ENCODE data around the gene FILIP1.
"Not testable (repeated sequence)": the region's sequence is repeated elsewhere in the genome, so short reads cannot be mapped to it uniquely, and the experiment has no call there.

The FILIP1 gene

DNA sequence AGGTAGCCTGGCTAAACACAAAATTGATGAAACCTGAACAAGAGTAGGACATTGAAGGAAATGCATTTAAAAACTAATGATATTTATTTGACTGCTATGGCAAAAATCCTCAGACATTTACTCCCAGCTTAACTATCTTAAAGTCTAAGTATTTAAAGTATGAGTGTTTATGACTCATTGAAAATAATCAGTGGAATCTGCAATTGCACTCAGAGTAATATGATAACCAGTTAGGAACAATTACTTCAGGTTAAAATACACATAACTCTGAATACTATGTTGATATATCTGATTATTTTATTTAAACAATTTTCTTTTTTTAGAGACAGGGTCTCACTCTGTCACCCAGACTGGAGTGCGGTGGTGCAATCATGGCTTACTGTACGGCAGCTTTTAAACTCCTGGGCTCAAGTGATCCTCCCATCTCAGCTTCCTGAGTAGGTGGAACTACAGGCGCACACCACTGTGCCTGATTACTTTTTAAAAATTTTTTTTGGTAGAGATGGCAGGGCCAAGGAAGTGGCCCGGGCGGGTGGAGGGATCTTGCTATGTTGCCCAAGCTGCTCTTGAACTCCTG is 43.9 kb downstream of the FILIP1 start:
- DNase-seq (ENCODE audit: low read depth), result no peak

DNA sequence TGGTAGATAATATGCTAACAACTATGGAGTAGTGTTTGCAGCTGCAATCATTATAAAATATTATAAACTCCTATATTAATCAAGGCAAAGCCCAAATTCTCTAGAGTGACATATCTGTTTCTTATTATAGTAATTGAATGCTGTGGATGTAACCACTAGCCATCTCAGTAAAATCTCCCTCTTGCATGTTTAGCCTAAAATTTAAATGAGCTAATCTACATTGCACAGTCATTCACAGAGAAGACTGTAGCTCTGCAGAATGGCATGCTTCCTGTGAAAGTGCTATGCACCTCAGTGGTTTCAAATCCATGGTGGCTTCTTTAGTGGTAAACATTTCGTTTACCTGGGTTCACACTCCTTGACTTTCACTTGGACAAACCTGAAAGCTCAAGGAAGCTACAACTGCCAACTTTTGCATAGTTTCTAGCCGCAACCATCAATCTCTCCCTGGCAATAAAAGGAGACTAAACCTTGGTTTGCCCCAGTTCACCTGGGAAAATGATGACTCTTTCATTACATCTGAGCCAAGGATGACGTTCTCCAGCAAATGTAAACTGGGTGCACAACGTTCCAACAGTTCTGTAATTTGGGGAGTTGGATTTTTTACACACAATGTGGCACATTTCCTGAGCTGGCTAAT is 47.2 kb downstream of the FILIP1 start:
- DNase-seq (ENCODE audit: low read depth), result no peak

DNA sequence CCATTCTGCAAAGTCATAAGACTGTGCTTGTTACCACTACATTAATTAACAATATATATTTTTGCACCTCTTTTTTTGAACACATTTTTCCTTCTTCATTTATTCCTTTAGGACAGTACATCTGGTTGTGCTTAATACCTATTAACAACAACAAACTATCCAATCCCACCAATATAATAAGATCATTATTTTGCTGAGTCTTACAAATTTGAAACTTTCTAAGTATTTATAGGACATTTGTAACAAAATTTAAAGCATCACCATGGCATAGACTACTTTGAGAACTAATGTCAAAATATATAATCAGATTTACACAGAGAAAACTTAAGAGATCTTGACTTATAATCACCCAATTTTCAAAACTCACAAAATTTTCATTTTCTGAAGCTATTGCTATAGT is 47.9 kb downstream of the FILIP1 start:
- no peak for DNase-seq (ENCODE audit: low read depth)

DNA sequence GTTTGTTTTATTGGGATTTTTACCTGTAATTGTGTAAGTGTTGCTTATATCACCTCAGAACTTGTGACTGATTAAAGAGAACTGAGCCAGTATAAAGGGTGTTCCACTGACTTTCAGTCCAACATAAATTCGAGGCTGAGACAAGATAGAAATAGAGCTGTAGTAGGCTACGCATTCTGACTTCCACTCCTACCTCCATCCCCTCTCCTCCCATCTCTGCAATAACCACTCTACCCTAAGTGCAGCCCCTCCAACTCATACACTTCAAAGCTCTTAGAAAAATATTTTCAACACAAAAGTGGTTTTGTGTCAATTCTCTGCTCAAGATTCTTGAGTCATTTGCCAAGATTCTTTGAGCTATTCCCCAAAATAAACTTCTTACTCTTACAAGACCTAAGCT is 48.7 kb downstream of the FILIP1 start:
- DNase-seq (ENCODE audit: low read depth), result no peak

DNA sequence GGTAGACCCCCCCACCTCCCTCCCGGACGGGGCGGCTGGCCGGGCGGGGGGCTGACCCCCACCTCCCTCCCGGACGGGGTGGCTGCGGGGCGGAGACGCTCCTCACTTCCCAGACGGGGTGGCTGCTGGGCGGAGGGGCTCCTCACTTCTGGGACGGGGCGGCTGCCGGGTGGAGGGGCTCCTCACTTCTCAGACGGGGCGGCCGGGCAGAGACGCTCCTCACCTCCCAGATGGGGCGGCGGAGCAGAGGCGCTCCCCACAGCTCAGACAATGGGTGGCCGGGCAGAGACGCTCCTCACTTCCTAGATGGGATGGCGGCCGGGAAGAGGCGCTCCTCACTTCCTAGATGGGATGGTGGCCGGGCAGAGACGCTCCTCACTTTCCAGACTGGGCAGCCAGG is 51.7 kb downstream of the FILIP1 start:
- DNase-seq (ENCODE audit: low read depth), result not testable (repeated sequence)

DNA sequence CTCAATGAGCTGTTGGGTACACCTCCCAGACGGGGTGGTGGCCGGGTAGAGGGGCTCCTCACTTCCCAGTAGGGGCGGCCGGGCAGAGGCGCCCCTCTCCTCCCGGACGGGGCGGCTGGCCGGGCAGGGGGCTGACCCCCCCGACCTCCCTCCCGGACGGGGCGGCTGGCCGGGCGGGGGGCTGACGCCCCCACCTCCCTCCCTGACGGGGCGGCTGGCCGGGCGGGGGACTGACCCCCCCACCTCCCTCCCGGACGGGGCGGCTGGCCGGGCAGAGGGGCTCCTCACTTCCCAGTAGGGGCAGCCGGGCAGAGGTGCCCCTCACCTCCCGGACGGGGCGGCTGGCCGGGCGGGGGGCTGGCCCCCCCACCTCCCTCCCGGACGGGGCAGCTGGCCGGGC is 52.1 kb downstream of the FILIP1 start:
- not testable (repeated sequence) for DNase-seq (ENCODE audit: low read depth)

DNA sequence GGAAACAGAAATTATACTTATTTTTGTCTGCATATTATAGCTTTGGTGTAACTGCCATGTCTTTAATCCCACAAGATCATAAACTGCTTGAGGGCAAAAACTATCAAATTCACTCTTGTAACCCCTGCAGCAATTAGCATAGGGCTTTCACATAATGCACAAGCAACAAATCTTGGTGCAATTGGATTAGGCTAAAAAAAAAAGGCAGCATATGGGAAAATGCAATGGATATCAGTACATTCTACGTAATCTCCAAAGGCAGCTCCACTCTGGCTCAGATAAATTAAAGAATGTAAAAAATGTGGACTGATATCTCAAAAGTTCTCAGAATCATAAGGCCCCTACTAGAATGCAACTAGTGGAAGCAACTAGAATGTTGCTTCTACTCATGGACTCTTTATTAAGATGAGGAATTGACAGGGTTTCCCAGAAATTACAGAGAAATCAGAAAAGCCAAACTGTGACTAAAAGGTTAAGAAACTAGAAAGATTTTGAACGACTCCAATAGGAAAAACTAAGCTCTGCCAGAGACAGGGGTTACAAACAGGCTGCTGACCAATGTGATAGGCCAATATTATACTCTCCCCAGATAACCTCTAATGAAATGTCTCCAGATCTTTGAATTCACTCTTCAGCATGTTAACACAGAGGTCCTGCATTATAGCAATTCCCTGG is 55.0 kb downstream of the FILIP1 start:
- no peak for DNase-seq (ENCODE audit: low read depth)

DNA sequence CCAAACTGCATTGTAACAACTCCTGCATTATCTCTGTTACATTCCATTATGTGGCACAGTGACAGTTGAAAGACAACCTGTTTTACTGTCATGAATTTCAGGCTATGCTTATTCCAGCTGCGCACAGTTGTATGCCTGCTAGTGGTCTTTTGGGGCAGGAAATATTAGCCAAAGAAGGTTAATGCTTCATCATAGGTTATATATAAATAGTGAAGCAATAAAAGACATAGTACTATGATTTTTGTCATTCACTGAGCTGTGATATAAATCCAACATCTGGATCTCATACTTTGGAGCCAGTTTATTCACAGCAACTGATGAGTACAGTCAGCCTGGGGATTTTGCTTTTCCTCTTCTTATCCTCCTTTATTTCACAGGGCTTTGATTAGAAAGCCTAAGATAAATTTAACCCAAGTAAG is 55.6 kb downstream of the FILIP1 start:
- no peak for DNase-seq (ENCODE audit: low read depth)

DNA sequence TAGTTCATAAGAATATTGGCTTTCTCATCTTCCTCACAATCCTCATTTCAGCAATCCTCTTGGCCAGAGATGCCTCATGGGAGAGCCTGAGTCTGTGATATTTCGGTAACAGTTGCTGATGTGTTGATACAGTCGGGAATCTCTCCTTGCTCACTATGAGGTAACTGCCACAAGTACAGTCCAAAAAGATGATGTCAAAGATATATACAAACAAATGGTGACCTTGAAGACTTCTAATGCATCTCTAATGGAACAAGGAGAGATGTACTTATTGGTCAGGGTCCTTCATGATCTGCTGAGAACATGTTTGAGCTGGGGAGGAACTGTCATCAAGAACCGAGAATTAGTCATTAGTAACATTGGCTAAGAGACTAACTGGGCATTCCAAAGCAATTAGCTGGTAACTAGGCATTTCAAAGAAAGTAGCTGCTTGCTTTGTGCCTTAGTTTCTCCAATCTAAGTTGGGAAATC is 56.1 kb downstream of the FILIP1 start:
- DNase-seq (ENCODE audit: low read depth), result no peak

DNA sequence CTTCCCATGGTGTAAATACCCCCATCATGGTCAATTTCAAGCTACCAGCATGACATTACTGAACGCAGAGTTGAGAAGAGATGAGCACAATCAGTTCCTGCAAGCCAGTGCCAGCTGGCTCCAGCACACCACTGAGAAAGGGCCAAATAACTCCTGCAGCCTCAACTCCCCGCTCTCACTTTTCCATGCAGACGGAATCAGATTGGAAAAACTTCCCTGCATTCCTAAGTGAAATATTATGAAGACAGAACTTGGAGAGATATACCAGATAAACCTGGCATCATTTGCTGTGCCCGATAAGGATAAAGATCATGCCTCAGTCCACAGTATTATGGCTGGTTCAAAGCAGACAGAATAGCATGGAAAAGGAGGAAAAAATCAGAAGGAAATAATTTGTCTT is 56.7 kb downstream of the FILIP1 start:
- no peak for DNase-seq (ENCODE audit: low read depth)

DNA sequence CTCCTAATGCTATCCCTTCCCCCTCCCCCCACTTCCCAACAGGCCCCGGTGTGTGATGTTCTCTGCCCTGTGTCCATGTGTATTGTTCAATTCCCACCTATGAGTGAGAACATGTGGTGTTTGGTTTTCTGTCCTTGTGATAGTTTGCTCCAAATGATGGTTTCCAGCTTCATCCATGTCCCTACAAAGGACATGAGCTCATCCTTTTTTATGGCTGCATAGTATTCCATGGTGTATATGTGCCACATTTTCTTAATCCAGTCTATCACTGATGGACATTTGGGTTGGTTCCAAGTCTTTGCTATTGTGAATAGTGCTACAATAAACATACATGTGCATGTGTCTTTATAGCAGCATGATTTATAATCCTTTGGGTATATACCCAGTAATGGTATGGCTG is 60.8 kb downstream of the FILIP1 start:
- not testable (repeated sequence) for DNase-seq (ENCODE audit: low read depth)

DNA sequence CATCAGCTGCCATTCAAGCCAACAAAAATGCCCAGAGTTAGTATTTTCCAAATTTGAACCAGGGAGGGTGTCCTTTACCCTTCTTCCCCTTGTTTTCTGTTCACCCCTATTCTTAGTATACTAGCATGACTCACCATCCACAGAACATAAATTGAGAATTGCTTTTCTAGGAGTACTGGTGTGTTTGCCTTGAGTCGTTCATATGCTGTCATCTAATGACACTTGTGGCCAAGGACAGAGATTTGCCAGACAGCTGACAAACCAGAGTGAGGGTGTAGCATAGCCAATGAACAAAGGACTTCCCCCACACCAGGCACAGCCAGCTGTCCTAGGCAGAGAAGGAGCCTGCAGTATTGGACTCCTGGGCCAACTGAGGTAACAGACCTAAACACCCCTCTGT is 62.2 kb downstream of the FILIP1 start:
- DNase-seq (ENCODE audit: low read depth), result no peak

DNA sequence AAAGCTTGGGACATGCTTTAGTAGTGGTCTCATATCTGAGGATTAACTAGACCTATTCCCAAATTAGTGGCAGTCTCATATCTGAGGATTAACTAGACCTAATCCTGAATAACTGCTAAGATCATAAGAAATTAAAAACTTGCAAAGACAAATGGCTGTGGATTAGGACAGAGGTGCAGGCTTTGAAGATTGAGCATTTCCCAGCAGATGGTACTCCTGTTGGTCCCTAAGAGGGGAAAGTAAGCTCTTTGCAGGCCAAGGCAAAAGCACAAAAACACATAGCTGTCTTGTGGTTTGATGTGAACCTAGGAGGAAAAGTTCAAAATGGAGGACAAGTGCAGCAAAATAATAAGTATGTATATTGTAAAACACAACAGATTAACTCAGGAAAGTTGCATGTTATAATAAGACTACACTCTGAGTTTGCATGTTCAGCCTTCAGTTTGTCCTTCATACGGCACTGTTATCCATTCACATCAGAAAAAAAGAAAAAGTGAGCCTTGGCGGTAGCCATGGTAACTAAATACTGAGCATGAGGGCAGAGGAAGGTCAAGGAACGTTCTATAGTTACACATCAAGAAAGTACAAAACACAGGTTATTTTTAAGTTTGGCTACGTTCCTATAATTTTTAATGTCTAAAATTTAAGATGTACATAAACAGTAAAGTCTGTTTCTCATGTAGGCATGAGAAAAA is 62.8 kb downstream of the FILIP1 start:
- DNase-seq (ENCODE audit: low read depth), result no peak

DNA sequence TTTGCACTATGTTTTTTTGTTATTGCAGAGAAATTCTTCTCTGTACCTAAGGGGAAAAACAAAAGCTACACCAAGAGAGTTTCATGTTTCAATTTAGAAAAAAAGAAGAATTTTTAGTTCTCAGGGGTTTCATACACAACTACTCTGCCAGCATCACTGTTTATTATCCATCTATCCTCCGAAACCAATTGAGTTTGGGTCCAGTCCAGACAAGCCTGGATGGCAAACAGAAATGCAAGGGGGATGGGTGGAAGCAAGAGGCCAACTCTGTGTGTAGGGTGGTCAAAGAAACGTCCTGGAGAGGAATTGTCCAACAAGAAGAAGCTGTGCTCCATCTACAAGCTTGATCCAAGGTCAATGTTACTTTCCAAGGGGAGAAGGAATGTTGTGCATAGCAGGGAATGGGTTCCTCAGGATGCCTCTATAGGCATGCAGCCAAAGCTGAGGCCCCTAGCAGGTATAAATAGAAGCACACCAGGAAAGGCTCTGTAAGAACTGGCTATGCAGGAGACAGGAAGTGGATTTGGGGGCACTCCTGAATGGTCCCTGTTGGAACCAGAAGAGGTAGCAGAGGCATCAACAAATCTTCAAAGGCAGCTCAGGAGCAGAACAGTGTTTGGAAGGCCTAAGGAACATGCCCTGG is 64.4 kb downstream of the FILIP1 start:
- no peak for DNase-seq (ENCODE audit: low read depth)

DNA sequence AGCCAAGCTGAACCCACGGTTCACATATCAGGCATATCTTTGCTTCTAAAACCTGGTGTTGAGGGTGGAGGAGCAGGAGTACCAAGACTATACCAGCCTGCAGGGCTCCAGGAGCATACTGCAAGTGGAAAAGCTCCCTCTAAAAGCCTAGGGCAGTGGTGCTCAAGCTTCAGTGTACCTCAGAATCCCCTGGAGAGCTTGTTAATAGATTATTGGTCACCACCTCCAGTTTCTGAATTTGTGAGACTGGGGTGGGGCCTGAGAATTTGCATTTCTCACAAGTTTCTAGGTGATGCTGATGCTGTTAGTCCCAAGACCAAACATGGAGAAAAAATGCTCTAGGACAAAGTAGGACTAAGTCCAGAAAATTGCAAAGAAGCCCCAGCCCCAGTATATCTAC is 65.4 kb downstream of the FILIP1 start:
- DNase-seq (ENCODE audit: low read depth), result no peak

DNA sequence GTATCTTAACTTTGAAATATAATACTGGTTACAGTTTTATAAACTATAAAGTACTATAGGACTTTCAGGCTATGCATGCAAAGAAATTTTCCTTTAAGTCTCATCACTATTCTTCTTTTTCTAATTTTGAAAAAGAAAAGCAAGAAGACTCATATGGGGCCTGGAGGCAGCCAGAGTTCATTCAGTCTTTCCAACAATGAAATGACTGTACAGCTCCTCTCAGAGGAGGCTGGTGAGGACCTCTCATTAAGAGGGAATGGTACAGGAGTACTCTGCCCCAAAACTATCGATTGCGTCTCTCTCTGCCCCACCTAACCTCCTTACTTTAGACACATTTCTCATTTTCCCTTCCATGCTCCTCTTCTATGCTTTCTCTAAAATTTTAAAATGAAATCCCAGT is 66.3 kb downstream of the FILIP1 start:
- DNase-seq (ENCODE audit: low read depth), result no peak

DNA sequence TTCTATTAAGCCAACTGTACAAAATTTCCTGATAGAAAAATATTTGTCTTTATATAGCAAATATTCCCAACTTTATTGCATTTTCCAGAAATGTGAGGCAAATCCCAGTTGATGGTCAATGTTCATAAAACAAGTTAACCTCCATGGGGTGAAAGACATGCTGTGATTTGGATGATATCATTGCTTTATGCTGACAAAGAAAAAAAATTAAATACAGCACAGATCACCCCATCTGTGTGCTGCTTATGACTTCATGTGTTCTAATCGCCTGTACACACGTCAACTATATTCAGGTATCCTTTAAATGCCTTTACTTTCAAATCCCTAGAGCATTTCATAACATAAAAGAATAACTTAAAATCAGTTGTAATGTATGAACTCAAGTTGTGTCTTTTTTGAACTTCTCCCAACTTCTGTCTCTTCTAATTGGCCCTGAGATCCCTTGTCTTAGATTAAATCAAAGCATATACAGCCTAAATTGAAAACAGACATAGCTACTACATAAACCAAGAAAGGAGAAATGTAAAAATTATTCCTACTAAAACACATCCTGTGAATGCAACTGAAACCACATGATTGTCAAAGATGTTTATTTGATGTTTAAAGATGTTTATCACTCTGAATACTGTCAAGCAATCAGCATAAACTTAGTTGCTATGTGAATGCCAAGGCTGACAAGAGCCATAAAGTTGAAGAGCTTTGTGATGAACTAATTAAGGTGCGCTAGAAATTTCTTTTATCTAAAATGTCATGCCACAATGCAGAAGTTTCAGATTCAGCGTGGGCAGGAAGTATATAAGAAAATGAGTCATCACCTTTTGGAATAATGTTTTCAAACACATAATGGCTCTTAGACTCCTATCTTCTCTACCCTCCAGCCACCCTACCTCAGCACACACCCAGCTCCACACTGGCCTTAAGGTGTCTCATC is 68.7 kb downstream of the FILIP1 start:
- DNase-seq (ENCODE audit: low read depth), result no peak

DNA sequence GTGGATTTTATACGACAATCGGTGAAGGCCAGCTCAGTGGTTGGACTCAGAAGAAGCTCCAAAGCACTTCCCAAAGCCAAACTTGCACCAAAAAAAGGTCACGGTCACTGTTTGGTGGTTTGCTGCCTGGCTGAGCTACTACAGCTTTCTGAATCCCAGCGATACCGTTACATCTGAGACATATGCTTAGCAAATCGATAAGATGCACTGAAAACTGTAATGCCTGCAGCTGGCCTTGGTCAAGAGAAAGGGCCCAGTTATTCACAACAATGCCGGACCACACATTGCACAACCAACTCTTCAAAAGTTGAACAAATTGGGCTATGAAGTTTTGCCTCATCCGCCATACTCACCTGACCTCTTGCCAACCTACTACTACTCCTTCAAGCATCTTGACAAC is 70.2 kb downstream of the FILIP1 start:
- no peak for DNase-seq (ENCODE audit: low read depth)

DNA sequence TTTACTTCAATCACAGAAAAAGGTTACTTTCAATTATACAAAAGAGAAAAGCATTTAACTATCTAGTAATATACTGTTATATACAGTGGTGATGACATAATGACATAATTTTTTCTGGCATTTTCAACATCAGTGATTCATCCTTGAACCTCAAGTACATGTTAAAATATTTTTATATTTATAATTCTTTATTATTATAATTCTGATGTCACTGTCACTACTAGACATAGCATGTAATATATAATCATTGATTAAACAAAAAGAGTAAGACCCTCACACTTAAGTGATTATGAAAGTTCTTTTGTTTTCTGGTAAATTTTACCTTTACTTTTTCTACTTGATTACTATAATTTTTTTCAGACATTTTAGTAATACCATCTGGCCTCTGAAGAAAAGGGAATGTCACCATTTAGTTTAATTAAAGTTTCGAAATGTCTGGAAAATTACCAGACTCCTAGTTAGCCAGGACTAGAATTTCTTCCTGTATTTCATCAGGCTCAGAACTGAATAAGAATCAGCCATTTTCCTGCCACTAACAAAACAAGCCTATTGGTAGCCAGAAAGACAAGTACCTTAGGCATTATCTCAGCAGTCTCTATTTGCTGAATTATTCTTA is 71.5 kb downstream of the FILIP1 start:
- DNase-seq (ENCODE audit: low read depth), result no peak

DNA sequence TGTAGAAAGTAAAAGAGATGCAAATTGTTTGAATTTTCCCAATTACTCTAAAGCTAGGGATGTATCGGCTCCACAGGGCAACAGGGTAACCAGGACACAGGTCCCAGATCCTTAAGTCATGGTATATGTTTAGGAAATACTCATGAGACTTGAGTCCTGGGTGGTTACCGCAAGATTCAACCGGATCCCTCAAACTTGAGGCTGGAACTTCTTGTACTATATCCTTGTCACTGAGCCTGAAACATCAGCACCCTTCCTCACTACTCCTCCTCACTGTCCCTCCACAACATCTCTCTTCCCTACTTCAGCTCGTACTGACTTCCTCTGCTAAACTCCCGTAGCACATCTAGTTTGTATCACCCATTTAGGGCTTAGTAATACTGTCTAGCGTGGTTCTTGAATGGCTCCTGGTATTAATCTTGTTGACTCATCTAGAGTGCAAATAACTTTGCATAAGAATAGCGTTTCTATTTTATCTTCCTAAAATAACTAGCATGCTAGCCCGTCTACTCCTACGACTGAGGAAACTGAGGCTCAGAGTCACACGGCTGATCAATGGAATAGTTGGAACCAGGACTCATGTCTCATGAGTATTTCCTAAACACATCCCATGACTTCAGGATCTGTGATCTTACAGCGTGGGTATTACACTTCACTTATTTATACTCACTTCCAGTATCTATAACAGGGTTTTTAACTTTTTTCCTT is 72.1 kb downstream of the FILIP1 start:
- no peak for DNase-seq (ENCODE audit: low read depth)

All from stimulated activated CD8-positive, alpha-beta memory T cell treated with anti-CD3 and anti-CD28 coated beads, Interleukin-7, amount 100 ng/mL, for 24 hours (primary cell).